Esophagus mucosa (tissue), 1 donor: ENCODE results near the gene TF. TPM values are rescaled to one million over a fixed set of nuclear protein-coding genes. Genes with fewer than 3 reads are reported as not detected.
"Not testable (repeated sequence)": the region's sequence is repeated elsewhere in the genome, so short reads cannot be mapped to it uniquely, and the experiment has no call there.

Source experiments
- ATAC-seq: fragments of 200-7000 bp; cut with Tn5 transposase; one replicate; pipeline ENCODE4 v1.9.1; 2020
- total RNA-seq: library from RNA; stranded (reverse); gene quantifications from one replicate; pipeline ENCODE4 v1.2.4, GENCODE V29; 2023
- donor health status: DM: yes; HTN: yes; CAD: no.

The TF gene
- 63.3 TPM for total RNA-seq

- peak; percentile 65 for ATAC-seq
Measured at GRCh38 chr3:133745981-133746711, at the start of gene TF. Gene TF (plus strand): TSS chr3:133746393. CDS start chr3:133746441, 48 bp downstream.

- no peak for ATAC-seq
Measured at GRCh38 chr3:133697960-133698359, 48.2 kb upstream of the TF start.

- no peak for ATAC-seq
Measured at GRCh38 chr3:133699467-133699866, 46.7 kb upstream of the TF start.

GRCh38 chr3:133699903-133700302 is 46.3 kb upstream of the TF start:
- no peak for ATAC-seq

- no peak for ATAC-seq
Measured at GRCh38 chr3:133700351-133700750, 45.8 kb upstream of the TF start.

GRCh38 chr3:133701435-133702358 is 44.5 kb upstream of the TF start:
- ATAC-seq: peak; percentile 31

GRCh38 chr3:133703915-133704314 is 42.3 kb upstream of the TF start:
- ATAC-seq: no peak

- no peak for ATAC-seq
Measured at GRCh38 chr3:133706033-133706432, 40.2 kb upstream of the TF start.

- no peak for ATAC-seq
Measured at GRCh38 chr3:133709139-133709750, 36.9 kb upstream of the TF start.

GRCh38 chr3:133711013-133711412 is 35.2 kb upstream of the TF start:
- no peak for ATAC-seq

GRCh38 chr3:133712017-133712416 is 34.2 kb upstream of the TF start:
- ATAC-seq: no peak

GRCh38 chr3:133713347-133713746 is 32.8 kb upstream of the TF start:
- ATAC-seq: no peak

- no peak for ATAC-seq
Measured at GRCh38 chr3:133717424-133717823, 28.8 kb upstream of the TF start.

GRCh38 chr3:133722935-133723334 is 23.3 kb upstream of the TF start:
- ATAC-seq: no peak

GRCh38 chr3:133730993-133731392 is 15.2 kb upstream of the TF start:
- no peak for ATAC-seq

GRCh38 chr3:133732231-133732630 is 14.0 kb upstream of the TF start:
- ATAC-seq: not testable (repeated sequence)

GRCh38 chr3:133733226-133733625 is 13.0 kb upstream of the TF start:
- no peak for ATAC-seq

- no peak for ATAC-seq
Measured at GRCh38 chr3:133734305-133734704, 11.9 kb upstream of the TF start.

GRCh38 chr3:133742351-133743091 is 3.7 kb upstream of the TF start:
- ATAC-seq: no peak

GRCh38 chr3:133744241-133744640 is 2.0 kb upstream of the TF start:
- ATAC-seq: no peak

- ATAC-seq: no peak
Measured at GRCh38 chr3:133745108-133745507, 1.1 kb upstream of the TF start.

- no peak for ATAC-seq
Measured at GRCh38 chr3:133746712-133747066, 496 bp downstream of the TF start.

GRCh38 chr3:133747373-133747772 is 1.2 kb downstream of the TF start:
- no peak for ATAC-seq
